GM12873 (cell line): ENCODE measurements around the gene GABPB2.
A peak's percentile ranks its signal among the peaks of the same experiment; 100 is the strongest.

ENCODE experiments used
- TF ChIP-seq, protein P1 (sequence below): IDR thresholded peaks from 2 replicates; pipeline ENCODE4 v1.5.1; 2012; ENCODE audit warnings: low read depth, mild to moderate bottlenecking, moderate library complexity, low read length, control low read depth; ENCODE audit not compliant: insufficient read depth; ENCODE audit errors: missing control alignments

The GABPB2 gene

DNA sequence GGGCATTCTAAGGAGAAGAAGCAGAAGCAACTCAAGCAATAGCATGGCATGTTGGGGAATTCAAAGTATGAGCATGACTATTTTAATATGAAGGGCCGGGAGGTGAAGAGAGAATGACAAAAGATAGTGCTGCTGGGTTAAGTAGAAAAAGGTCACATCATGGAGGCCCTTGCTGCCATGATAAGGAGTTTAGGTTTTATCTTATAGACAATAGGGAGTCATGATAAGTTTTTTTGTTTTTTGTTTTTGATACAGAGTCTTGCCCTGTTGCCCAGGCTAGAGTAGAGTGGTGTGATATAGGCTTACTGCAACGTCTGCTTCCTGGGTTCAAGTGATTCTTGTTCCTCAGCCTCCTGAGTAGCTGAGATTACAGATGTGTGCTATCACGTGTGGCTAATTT, 31.0 kb upstream of the GABPB2 start:
- TF ChIP-seq, protein P1, sequence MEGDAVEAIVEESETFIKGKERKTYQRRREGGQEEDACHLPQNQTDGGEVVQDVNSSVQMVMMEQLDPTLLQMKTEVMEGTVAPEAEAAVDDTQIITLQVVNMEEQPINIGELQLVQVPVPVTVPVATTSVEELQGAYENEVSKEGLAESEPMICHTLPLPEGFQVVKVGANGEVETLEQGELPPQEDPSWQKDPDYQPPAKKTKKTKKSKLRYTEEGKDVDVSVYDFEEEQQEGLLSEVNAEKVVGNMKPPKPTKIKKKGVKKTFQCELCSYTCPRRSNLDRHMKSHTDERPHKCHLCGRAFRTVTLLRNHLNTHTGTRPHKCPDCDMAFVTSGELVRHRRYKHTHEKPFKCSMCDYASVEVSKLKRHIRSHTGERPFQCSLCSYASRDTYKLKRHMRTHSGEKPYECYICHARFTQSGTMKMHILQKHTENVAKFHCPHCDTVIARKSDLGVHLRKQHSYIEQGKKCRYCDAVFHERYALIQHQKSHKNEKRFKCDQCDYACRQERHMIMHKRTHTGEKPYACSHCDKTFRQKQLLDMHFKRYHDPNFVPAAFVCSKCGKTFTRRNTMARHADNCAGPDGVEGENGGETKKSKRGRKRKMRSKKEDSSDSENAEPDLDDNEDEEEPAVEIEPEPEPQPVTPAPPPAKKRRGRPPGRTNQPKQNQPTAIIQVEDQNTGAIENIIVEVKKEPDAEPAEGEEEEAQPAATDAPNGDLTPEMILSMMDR, result no peak

DNA sequence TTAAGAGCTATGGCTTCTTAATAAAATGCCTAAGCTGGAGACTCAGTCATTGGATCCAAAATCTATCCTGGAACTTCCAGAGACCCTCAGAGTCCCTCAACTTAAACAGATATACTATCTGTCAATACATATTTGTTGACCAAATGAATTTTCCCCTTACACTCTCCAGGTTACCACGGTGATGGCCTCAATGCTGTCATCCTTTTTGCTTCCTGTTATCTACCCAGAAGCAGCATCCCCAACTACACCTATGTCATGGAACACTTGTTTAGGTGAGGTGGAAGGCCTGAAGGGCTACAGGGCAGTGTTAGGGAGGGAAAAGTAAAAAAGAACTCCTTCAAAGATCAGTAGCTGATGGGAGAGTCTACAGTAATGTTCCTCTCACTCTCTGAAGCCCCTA, 27.4 kb upstream of the GABPB2 start:
- TF ChIP-seq, protein P1, result no peak

DNA sequence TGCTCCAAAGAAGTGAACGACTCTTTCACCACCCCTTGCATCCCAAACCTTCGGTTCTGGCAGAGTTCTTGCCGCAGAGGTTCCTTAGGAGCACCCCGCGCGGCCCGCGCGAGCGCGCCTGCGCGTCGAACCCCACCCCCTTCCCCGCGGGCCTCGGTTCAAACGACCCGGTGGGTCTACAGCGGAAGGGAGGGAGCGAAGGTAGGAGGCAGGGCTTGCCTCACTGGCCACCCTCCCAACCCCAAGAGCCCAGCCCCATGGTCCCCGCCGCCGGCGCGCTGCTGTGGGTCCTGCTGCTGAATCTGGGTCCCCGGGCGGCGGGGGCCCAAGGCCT, 23.0 kb upstream of the GABPB2 start, which contains the start of gene C1orf56:
TSS of gene C1orf56 (plus strand) at position 161 of the 334 bp plus-strand sequence. CDS start at position 258, 97 bp downstream.
- TF ChIP-seq, protein P1, result no peak

DNA sequence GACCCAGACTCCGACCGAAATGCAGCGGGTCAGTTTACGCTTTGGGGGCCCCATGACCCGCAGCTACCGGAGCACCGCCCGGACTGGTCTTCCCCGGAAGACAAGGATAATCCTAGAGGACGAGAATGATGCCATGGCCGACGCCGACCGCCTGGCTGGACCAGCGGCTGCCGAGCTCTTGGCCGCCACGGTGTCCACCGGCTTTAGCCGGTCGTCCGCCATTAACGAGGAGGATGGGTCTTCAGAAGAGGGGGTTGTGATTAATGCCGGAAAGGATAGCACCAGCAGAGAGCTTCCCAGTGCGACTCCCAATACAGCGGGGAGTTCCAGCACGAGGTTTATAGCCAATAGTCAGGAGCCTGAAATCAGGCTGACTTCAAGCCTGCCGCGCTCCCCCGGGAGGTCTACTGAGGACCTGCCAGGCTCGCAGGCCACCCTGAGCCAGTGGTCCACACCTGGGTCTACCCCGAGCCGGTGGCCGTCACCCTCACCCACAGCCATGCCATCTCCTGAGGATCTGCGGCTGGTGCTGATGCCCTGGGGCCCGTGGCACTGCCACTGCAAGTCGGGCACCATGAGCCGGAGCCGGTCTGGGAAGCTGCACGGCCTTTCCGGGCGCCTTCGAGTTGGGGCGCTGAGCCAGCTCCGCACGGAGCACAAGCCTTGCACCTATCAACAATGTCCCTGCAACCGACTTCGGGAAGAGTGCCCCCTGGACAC, 22.5 kb upstream of the GABPB2 start:
- TF ChIP-seq, protein P1, result no peak

DNA sequence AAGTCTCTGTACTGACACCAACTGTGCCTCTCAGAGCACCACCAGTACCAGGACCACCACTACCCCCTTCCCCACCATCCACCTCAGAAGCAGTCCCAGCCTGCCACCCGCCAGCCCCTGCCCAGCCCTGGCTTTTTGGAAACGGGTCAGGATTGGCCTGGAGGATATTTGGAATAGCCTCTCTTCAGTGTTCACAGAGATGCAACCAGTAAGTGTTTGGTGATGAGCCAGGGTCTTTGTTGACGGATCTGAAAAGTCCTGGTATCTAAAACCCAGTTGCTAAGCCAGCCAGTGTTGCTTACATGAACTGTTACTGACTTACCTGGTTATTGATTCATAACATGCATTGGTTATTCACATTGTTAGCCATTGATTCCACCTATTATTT, 21.9 kb upstream of the GABPB2 start:
- TF ChIP-seq, protein P1, result peak; percentile 70

DNA sequence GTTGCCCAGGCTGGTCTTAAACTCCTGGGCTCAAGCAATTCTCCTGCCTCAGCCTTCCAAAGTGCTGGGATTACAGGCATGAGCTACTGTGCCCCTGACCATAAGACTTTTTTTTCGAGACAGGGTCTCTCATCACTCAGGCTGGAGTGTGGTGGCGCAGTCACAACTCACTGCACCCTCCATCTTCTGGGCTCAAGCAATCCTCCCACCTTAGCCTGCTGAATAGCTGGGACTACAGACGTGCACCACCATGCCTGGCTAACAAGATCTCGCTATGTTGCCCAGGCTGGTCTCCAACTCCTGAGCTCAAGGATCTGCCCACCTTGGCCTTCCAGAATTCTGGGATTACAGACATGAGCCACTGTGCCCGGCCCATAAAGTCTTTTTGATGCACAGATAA, 21.1 kb upstream of the GABPB2 start:
- TF ChIP-seq, protein P1, result no peak

DNA sequence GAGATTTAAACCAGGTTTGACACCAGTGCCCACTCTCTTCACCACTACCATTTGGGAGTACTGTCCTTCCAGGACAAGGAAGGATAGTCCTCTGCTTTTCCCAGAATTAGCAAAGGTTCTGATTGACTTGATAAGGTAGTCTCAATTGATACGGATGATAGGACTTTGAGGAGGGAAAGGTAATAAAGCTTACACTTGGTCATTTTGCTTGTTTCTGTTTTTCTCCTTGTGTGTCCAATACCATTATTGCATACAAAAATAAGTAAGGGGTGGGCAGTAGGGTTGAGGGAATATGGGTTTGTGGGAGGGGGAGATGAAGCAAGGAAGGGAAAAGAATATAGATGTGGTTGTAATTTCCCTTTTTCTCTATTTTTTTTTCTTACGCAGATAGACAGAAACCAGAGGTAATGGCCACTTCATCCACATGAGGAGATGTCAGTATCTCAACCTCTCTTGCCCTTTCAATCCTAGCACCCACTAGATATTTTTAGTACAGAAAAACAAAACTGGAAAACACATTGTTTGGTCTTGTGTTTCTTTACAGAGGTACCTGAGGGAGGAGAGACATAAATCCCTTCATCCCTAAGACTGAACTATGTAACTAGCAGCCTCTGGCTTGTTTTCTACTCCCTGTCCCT, 20.4 kb upstream of the GABPB2 start:
- TF ChIP-seq, protein P1, result no peak
